Activated CD8-positive, alpha-beta T cell treated with anti-CD3 and anti-CD28 coated beads, Interleukin-2, amount 10 ng/mL, durations not matched to agents 7 days and 5 days (primary cell): ENCODE measurements around the gene TARS3. TPM values are rescaled to one million over a fixed set of nuclear protein-coding genes. Genes with fewer than 3 reads are reported as not detected.
"Not testable (repeated sequence)": the region's sequence is repeated elsewhere in the genome, so short reads cannot be mapped to it uniquely, and the experiment has no call there.

Experiments
- ATAC-seq: fragments of 150-1000 bp; cut with Tn5 transposase; one replicate; pipeline ENCODE4 v1.10.0; 2021; ENCODE audit warnings: moderate library complexity
- CTCF ChIA-PET: fragments of 350-600 bp; sonication (Branson Sonifier 250); formaldehyde crosslinking; loops from one replicate; lab custom pipeline; 2021; ENCODE audit warnings: antibody characterized with exemption; lab: Charles Lee
- POLR2A ChIA-PET: fragments of 350-600 bp; sonication (Branson Sonifier 250); formaldehyde crosslinking; loops from one replicate; lab custom pipeline; 2021; ENCODE audit warnings: antibody characterized with exemption; lab: Charles Lee
- DNase-seq: peaks from one replicate; pipeline ENCODE4 v3.0.0-alpha.2; 2020
- H3K27ac Mint-ChIP-seq: one replicate; pipeline ENCODE4 v1.8.0; 2021; ENCODE audit warnings: mild to moderate bottlenecking, mixed read lengths
- H3K27me3 Mint-ChIP-seq: one replicate; pipeline ENCODE4 v1.8.0; 2021; ENCODE audit warnings: low read depth, mixed read lengths
- H3K36me3 Mint-ChIP-seq: one replicate; pipeline ENCODE4 v1.8.0; 2021; ENCODE audit warnings: low read depth, mixed read lengths
- H3K4me1 Mint-ChIP-seq: one replicate; pipeline ENCODE4 v1.8.0; 2021; ENCODE audit warnings: low read depth, mixed read lengths
- H3K4me3 Mint-ChIP-seq: one replicate; pipeline ENCODE4 v1.8.0; 2021; ENCODE audit warnings: mild to moderate bottlenecking, mixed read lengths
- H3K9me3 Mint-ChIP-seq: one replicate; pipeline ENCODE4 v1.8.0; 2022; ENCODE audit warnings: mixed read lengths; ENCODE audit not compliant: insufficient read depth
- total RNA-seq, 2 experiments: library from RNA; stranded (reverse); gene quantifications; one replicate each; pipeline ENCODE4 v1.2.3, GENCODE V29; 2021

The TARS3 gene
- total RNA-seq, 2 experiments from 2014 or later, result 7.6 TPM

- no peak for ATAC-seq
- H3K4me3 Mint-ChIP-seq, result no peak overlapping the region
- H3K4me1 Mint-ChIP-seq, result peaks cover 17% of the 10 kb centered on the region
- H3K27me3 Mint-ChIP-seq, result no peaks in the 10 kb centered on the region
- no peak for DNase-seq
- H3K9me3 Mint-ChIP-seq, result no peaks in the 10 kb centered on the region
- H3K27ac Mint-ChIP-seq, result no peak overlapping the region
- H3K36me3 Mint-ChIP-seq, result peaks cover 35% of the 10 kb centered on the region
- POLR2A ChIA-PET, result no interaction called here
- CTCF ChIA-PET, result interaction anchor here (1.8 to 8.3 kb wide), 2 partner anchors 12 to 343 kb away, joined by 5 to 202 read pairs; partner anchors contain the start of gene SNRPA1
Observed at GRCh38 chr15:101637919-101638318, 86.4 kb downstream of the TARS3 start.

GRCh38 chr15:101637516-101637915 is 86.8 kb downstream of the TARS3 start:
- Mint-ChIP-seq H3K27me3 (no peaks in the 10 kb centered on the region), H3K36me3 (peaks cover 32% of the 10 kb centered on the region), H3K4me3 (no peak overlapping the region), H3K4me1 (peaks cover 16% of the 10 kb centered on the region), H3K27ac (no peak overlapping the region), H3K9me3 (no peaks in the 10 kb centered on the region)
- POLR2A ChIA-PET, result interaction anchor here (1.3 kb wide), 1 partner anchor 11 kb away, joined by 3 read pairs; no protein-coding TSS in a partner anchor
- ATAC-seq, result no peak
- no peak for DNase-seq
- CTCF ChIA-PET, result interaction anchor here (1.8 to 8.3 kb wide), 2 partner anchors 12 to 343 kb away, joined by 5 to 202 read pairs; partner anchors contain the start of gene SNRPA1

GRCh38 chr15:101637038-101637437 is 87.2 kb downstream of the TARS3 start:
- H3K4me3 Mint-ChIP-seq, result no peak overlapping the region
- no peaks in the 10 kb centered on the region for H3K9me3 Mint-ChIP-seq
- H3K36me3 Mint-ChIP-seq, result peaks cover 27% of the 10 kb centered on the region
- ChIA-PET POLR2A (interaction anchor here (1.3 kb wide), 1 partner anchor 12 kb away, joined by 3 read pairs; no protein-coding TSS in a partner anchor), CTCF (interaction anchor here (1.3 to 8.3 kb wide), 3 partner anchors 13 to 342 kb away, joined by 3 to 202 read pairs (median 5); partner anchors contain the start of gene SNRPA1)
- no peaks in the 10 kb centered on the region for H3K27me3 Mint-ChIP-seq
- peaks cover 11% of the 10 kb centered on the region for H3K4me1 Mint-ChIP-seq
- DNase-seq (no peak), ATAC-seq (no peak)
- H3K27ac Mint-ChIP-seq, result no peak overlapping the region

- H3K4me3 Mint-ChIP-seq, result no peak overlapping the region
- H3K36me3 Mint-ChIP-seq, result peaks cover 25% of the 10 kb centered on the region
- H3K9me3 Mint-ChIP-seq, result no peaks in the 10 kb centered on the region
- DNase-seq, result no peak
- H3K27me3 Mint-ChIP-seq, result no peaks in the 10 kb centered on the region
- peaks cover 5% of the 10 kb centered on the region for H3K4me1 Mint-ChIP-seq
- H3K27ac Mint-ChIP-seq, result no peak overlapping the region
- ChIA-PET CTCF (interaction anchor here (1.3 to 8.3 kb wide), 3 partner anchors 317 to 341 kb away, joined by 3 to 202 read pairs (median 3); partner anchors contain the start of gene SNRPA1), POLR2A (interaction anchor here (0.6 to 1.3 kb wide), 3 partner anchors 9 to 341 kb away, joined by 3 to 5 read pairs (median 3); partner anchors contain the start of gene SNRPA1)
- no peak for ATAC-seq
Observed at GRCh38 chr15:101635944-101636727, 88.1 kb downstream of the TARS3 start.

- Mint-ChIP-seq H3K4me3 (no peak overlapping the region), H3K36me3 (peaks cover 4% of the 10 kb centered on the region), H3K9me3 (no peaks in the 10 kb centered on the region), H3K27me3 (no peaks in the 10 kb centered on the region), H3K27ac (no peak overlapping the region), H3K4me1 (no peaks in the 10 kb centered on the region)
- ChIA-PET CTCF (no interaction called here), POLR2A (no interaction called here)
- no peak for DNase-seq
- no peak for ATAC-seq
Observed at GRCh38 chr15:101633356-101633755, 90.9 kb downstream of the TARS3 start.

- POLR2A ChIA-PET, CTCF ChIA-PET, H3K27ac Mint-ChIP-seq, H3K27me3 Mint-ChIP-seq, DNase-seq, H3K4me3 Mint-ChIP-seq, H3K9me3 Mint-ChIP-seq, ATAC-seq: not testable (repeated sequence)
- Mint-ChIP-seq H3K4me1 (peaks cover 11% of the 10 kb centered on the region), H3K36me3 (peaks cover 20% of the 10 kb centered on the region)
Observed at GRCh38 chr15:101626729-101627128, 97.5 kb downstream of the TARS3 start.

GRCh38 chr15:101625980-101626379 is 98.3 kb downstream of the TARS3 start:
- Mint-ChIP-seq H3K4me1 (peaks cover 13% of the 10 kb centered on the region), H3K27me3 (no peaks in the 10 kb centered on the region), H3K9me3 (peaks cover 3% of the 10 kb centered on the region), H3K36me3 (peaks cover 20% of the 10 kb centered on the region), H3K4me3 (no peak overlapping the region), H3K27ac (no peak overlapping the region)
- CTCF ChIA-PET, result no interaction called here
- DNase-seq (no peak), ATAC-seq (no peak)
- POLR2A ChIA-PET, result no interaction called here

GRCh38 chr15:101625184-101625583 is 99.1 kb downstream of the TARS3 start:
- H3K36me3 Mint-ChIP-seq, result peaks cover 20% of the 10 kb centered on the region
- H3K4me3 Mint-ChIP-seq, result no peak overlapping the region
- DNase-seq (no peak), ATAC-seq (no peak)
- ChIA-PET POLR2A (no interaction called here), CTCF (interaction anchor here (0.7 to 1.0 kb wide), 2 partner anchors 16 to 337 kb away, joined by 3 to 4 read pairs; no protein-coding TSS in a partner anchor)
- H3K27me3 Mint-ChIP-seq, result no peaks in the 10 kb centered on the region
- H3K27ac Mint-ChIP-seq, result no peak overlapping the region
- H3K4me1 Mint-ChIP-seq, result peaks cover 15% of the 10 kb centered on the region
- H3K9me3 Mint-ChIP-seq, result peaks cover 3% of the 10 kb centered on the region

- H3K4me3 Mint-ChIP-seq, result no peak overlapping the region
- H3K36me3 Mint-ChIP-seq, result peaks cover 20% of the 10 kb centered on the region
- peaks cover 3% of the 10 kb centered on the region for H3K9me3 Mint-ChIP-seq
- no peaks in the 10 kb centered on the region for H3K27me3 Mint-ChIP-seq
- CTCF ChIA-PET, result interaction anchor here (1.0 to 4.5 kb wide), 3 partner anchors 18 to 335 kb away, joined by 3 to 19 read pairs (median 4); no protein-coding TSS in a partner anchor
- ATAC-seq (no peak), DNase-seq (no peak)
- POLR2A ChIA-PET, result no interaction called here
- H3K27ac Mint-ChIP-seq, result no peak overlapping the region
- H3K4me1 Mint-ChIP-seq, result peaks cover 17% of the 10 kb centered on the region
Observed at GRCh38 chr15:101623367-101624304, 100.6 kb downstream of the TARS3 start.

GRCh38 chr15:101621961-101622360 is 102.3 kb downstream of the TARS3 start:
- no peak overlapping the region for H3K27ac Mint-ChIP-seq
- ChIA-PET CTCF (interaction anchor here (4.5 kb wide), 1 partner anchor 19 kb away, joined by 19 read pairs; no protein-coding TSS in a partner anchor), POLR2A (no interaction called here)
- no peaks in the 10 kb centered on the region for H3K27me3 Mint-ChIP-seq
- no peak overlapping the region for H3K4me3 Mint-ChIP-seq
- H3K4me1 Mint-ChIP-seq, result peaks cover 19% of the 10 kb centered on the region
- no peak for DNase-seq
- peaks cover 3% of the 10 kb centered on the region for H3K9me3 Mint-ChIP-seq
- no peak for ATAC-seq
- H3K36me3 Mint-ChIP-seq, result peaks cover 20% of the 10 kb centered on the region

- CTCF ChIA-PET, result interaction anchor here (4.5 kb wide), 1 partner anchor 21 kb away, joined by 19 read pairs; no protein-coding TSS in a partner anchor
- DNase-seq, result no peak
- POLR2A ChIA-PET, result no interaction called here
- Mint-ChIP-seq H3K27ac (no peak overlapping the region), H3K9me3 (peaks cover 3% of the 10 kb centered on the region), H3K36me3 (peaks cover 15% of the 10 kb centered on the region), H3K4me1 (peaks cover 23% of the 10 kb centered on the region), H3K27me3 (no peaks in the 10 kb centered on the region), H3K4me3 (no peak overlapping the region)
- no peak for ATAC-seq
Observed at GRCh38 chr15:101620671-101621070, 103.6 kb downstream of the TARS3 start.
